ENCODE data around the gene SLC38A10. TPM values are rescaled to one million over a fixed set of nuclear protein-coding genes. Genes with fewer than 3 reads are reported as not detected.
A peak's percentile ranks its signal among the peaks of the same experiment; 100 is the strongest.

The SLC38A10 gene
- total RNA-seq, 2 donors from 2014 or later, result 83.0 to 129 TPM

DNA sequence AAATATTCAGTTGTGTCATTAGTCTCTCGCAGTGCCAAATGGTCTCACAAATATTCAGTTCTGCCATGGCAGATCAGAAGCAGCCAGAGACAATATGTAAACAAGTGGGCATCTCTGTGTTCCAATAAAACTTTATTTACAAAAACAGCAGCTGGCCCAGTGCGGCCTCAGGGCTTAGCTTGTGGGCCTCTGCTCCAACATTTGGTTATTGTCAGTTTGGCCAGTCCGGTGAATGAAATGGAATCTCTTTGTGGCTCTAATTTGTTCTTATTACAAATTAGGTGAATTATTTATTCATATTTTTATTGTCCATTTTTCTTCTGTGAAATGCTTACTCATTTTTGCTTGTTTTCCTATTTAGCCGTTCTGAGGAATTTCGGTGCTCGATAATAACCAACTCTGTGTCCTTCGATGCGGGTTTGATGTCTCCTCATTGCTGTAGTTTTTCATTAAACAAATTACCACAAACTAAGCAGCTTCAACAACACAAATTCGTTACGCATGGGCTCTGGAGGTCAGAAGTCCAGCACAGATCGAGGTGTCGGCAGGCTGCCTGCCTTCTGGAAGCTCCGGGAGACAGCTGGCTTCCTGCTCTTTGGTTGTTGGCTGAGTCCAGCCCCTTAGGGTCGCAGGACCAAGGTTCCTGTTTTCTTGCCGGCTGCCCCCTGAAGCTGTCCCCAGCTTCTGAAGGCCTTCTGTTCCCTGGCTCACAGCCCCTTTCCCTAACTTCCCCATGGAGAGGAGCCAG lies 4.1 kb upstream of the SLC38A10 start:
- DNase-seq (ENCODE audit: low spot score), result no peak
- Histone ChIP-seq H3K36me3 (no peaks in the 10 kb centered on the region), H3K4me1 (ENCODE audit: control insufficient read depth in 1 of 2, low read depth in 2 of 2) (peaks cover 5 to 7% of the 10 kb centered on the region in 2 donors), H3K27ac (no peak overlapping the region), H3K27me3 (replicated peaks; ENCODE audit: insufficient read depth) (no peaks in the 10 kb centered on the region), H3K4me3 (no peak overlapping the region), H3K9me3 (no peaks in the 10 kb centered on the region)
- TF ChIP-seq, protein P1, sequence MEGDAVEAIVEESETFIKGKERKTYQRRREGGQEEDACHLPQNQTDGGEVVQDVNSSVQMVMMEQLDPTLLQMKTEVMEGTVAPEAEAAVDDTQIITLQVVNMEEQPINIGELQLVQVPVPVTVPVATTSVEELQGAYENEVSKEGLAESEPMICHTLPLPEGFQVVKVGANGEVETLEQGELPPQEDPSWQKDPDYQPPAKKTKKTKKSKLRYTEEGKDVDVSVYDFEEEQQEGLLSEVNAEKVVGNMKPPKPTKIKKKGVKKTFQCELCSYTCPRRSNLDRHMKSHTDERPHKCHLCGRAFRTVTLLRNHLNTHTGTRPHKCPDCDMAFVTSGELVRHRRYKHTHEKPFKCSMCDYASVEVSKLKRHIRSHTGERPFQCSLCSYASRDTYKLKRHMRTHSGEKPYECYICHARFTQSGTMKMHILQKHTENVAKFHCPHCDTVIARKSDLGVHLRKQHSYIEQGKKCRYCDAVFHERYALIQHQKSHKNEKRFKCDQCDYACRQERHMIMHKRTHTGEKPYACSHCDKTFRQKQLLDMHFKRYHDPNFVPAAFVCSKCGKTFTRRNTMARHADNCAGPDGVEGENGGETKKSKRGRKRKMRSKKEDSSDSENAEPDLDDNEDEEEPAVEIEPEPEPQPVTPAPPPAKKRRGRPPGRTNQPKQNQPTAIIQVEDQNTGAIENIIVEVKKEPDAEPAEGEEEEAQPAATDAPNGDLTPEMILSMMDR (IDR thresholded peaks at IDR 0.05), result no peak
- no peak for ATAC-seq (ENCODE audit: insufficient number of reproducible peaks, low FRiP score, low read depth)

DNA sequence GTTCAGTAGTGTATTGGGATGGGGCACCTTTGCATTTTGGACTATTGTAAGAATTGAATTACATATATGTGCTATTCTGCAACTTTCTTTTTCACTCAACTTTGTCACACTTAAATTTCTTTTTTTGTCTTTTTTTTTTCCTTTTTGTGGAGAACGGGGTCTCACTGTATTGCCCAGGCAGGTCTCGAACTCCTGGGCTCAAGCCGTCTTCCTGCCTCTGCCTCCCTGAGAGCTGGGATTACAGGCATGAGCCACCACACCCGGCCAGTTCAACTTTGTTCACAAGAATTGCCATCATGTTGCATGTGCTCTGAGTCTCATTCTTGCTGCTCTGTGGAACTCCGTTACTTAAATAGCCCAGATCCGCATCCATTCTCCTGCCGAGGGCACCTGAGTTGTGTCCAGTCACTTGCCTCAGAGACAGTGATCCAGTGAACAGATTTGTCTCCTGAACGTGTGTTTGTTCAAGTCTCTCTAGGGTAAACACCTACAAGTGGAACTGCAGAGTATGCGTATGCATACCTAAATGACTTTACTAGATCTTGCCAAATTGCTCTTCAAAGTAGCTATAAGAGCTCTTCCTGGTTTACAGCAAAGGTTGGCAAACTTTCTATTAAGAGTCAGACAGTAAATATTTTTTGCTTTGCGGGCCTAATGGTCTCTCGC lies 3.4 kb upstream of the SLC38A10 start:
- H3K27ac ChIP-seq, result no peak overlapping the region
- DNase-seq (ENCODE audit: low spot score), result no peak
- no peaks in the 10 kb centered on the region for H3K9me3 ChIP-seq
- H3K36me3 ChIP-seq, result no peaks in the 10 kb centered on the region
- ATAC-seq (ENCODE audit: insufficient number of reproducible peaks, low FRiP score, low read depth), result no peak
- no peaks in the 10 kb centered on the region for H3K27me3 ChIP-seq (replicated peaks; ENCODE audit: insufficient read depth)
- H3K4me1 ChIP-seq (ENCODE audit: control insufficient read depth in 1 of 2, low read depth in 2 of 2), result peaks cover 11 to 14% of the 10 kb centered on the region in 2 donors
- H3K4me3 ChIP-seq, result no peak overlapping the region
- TF ChIP-seq, protein P1 (IDR thresholded peaks at IDR 0.05), result no peak

- ATAC-seq (ENCODE audit: insufficient number of reproducible peaks, low FRiP score, low read depth) (no peak), DNase-seq (ENCODE audit: low spot score) (no peak)
- TF ChIP-seq, protein P1 (IDR thresholded peaks at IDR 0.05), result peak; percentile 27
- Histone ChIP-seq H3K4me1 (ENCODE audit: control insufficient read depth in 1 of 2, low read depth in 2 of 2) (peaks cover 22 to 30% of the 10 kb centered on the region in 2 donors), H3K4me3 (peak overlapping the region; percentile 95), H3K27me3 (replicated peaks; ENCODE audit: insufficient read depth) (no peaks in the 10 kb centered on the region), H3K27ac (peak overlapping the region; percentile 81 to 82), H3K9me3 (no peaks in the 10 kb centered on the region), H3K36me3 (no peaks in the 10 kb centered on the region)
These were observed 722 bp upstream of the SLC38A10 start for GRCh38 chr17:81295676-81296381.

DNA sequence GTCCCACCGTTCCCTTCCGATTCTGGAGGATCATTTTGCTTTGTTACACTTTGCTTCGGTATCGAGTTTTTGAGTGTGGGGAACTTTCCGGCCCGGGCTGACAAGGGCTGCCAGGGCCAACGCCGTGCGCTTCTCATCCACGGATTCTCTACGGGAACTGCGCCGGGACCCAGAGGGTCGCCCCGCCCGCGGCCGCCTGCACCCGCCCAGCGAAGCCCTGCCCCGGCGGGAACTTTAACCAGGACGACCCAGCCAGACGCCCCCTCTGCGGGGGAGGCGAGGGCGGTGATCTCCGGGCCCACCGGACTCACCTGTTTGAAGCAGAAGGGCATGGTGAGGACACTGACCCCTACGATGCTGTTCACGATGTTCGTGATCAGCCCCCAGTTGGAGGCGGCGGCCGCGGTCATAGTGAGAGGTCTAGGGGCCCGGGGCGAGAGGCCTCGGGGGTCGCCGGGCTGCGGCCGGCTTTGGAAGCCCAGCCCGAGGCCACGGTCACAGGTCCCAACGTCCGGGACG lies 536 bp downstream of the SLC38A10 start:
- Histone ChIP-seq H3K27me3 (replicated peaks; ENCODE audit: insufficient read depth) (no peaks in the 10 kb centered on the region), H3K27ac (peak overlapping the region; percentile 81 to 82), H3K4me3 (peak overlapping the region; percentile 95), H3K36me3 (no peaks in the 10 kb centered on the region), H3K9me3 (no peaks in the 10 kb centered on the region), H3K4me1 (ENCODE audit: control insufficient read depth in 1 of 2, low read depth in 2 of 2) (peaks cover 22 to 30% of the 10 kb centered on the region in 2 donors)
- TF ChIP-seq, protein P1 (IDR thresholded peaks at IDR 0.05), result no peak
- ATAC-seq (ENCODE audit: insufficient number of reproducible peaks, low FRiP score, low read depth), result no peak
- DNase-seq (ENCODE audit: low spot score), result no peak

GRCh38 chr17:81292450-81292849 lies 2.7 kb downstream of the SLC38A10 start:
- peaks cover 5% of the 10 kb centered on the region for H3K36me3 ChIP-seq
- ATAC-seq (ENCODE audit: insufficient number of reproducible peaks, low FRiP score, low read depth) (no peak), DNase-seq (ENCODE audit: low spot score) (no peak)
- no peaks in the 10 kb centered on the region for H3K27me3 ChIP-seq (replicated peaks; ENCODE audit: insufficient read depth)
- H3K27ac ChIP-seq, result no peak overlapping the region
- peaks cover 22 to 30% of the 10 kb centered on the region in 2 donors for H3K4me1 ChIP-seq (ENCODE audit: control insufficient read depth in 1 of 2, low read depth in 2 of 2)
- no peaks in the 10 kb centered on the region for H3K9me3 ChIP-seq
- TF ChIP-seq, protein P1 (IDR thresholded peaks at IDR 0.05), result no peak
- no peak overlapping the region for H3K4me3 ChIP-seq
